ENCODE results near the gene ADK. TPM values are rescaled to one million over a fixed set of nuclear protein-coding genes. Genes with fewer than 3 reads are reported as not detected.

The ADK gene
- total and polyA plus RNA-seq, 2 of the 13 experiments (the other 11 are each of a cell fraction or from before 2014, with no cell fraction given): 48.6 to 79.1 TPM

DNA sequence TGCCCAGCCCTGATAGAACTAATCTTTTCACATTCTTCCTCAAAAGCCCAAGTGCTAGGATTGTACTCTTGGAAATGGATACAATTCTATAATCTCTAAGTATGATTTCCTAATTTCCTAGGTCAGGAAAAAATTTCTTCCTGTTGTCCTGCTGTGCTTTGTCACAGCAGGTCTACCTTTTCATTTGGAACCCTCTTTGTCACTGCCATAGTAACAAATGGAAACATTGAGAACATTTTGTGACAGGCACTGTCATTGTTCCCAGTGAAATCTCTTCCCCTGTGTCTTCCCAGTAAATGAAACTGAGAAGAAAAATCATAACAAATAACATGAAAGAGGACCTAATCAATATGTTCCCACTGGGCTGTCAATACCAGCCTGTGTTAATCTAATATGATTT is 524.5 kb downstream of the ADK start:
- Histone ChIP-seq H3K9me3 (ENCODE audit: low read length) (no peaks in the 10 kb centered on the region), H3K36me3 (replicated peaks in 1 of 2; ENCODE audit: control insufficient read depth in 1 of 2, insufficient read depth in 2 of 2, low read length in 2 of 2) (peaks cover 3 to 39% of the 10 kb centered on the region in 2 experiments; a peak in 4 of 5 replicates), H3K27me3 (ENCODE audit: control insufficient read depth in 1 of 2, insufficient read depth in 2 of 2, low read length in 2 of 2) (no peaks in the 10 kb centered on the region), H2AFZ (ENCODE audit: low read length) (no peak overlapping the region), H3K4me1 (ENCODE audit: insufficient read depth, low read length) (no peaks in the 10 kb centered on the region), H3K4me3 (replicated peaks in 1 of 3; ENCODE audit: insufficient read depth in 1 of 3, low read depth in 2 of 3, low read length in 3 of 3) (no peak overlapping the region), H3K4me2 (ENCODE audit: low read depth, low read length) (no peak overlapping the region), H4K20me1 (ENCODE audit: insufficient read depth, low read length) (no peaks in the 10 kb centered on the region), H3K27ac (ENCODE audit: extremely low read length, insufficient read depth, low read length) (no peak overlapping the region), H3K79me2 (ENCODE audit: insufficient read depth, low read length) (no peaks in the 10 kb centered on the region), H3K9ac (ENCODE audit: insufficient read depth, low read depth, low read length) (no peak overlapping the region)
- DNase-seq (ENCODE audit: low spot score) (no peak), FAIRE-seq (no peak), ATAC-seq (no peak)
- BruUV-seq (replicated peaks): no TSS peak
- in situ Hi-C loops (cut with HindIII; ENCODE audit: extremely low pct_ligation_motif_present, low pct_unique_long_range_greater_than_20kb) (no loop called here), intact Hi-C loops (cut with micrococcal nuclease; ENCODE audit: unreplicated experiment) (no loop called here)
- TF ChIP-seq ZNF367 (CRISPR knock-in tag; IDR thresholded peaks at IDR 0.05; ENCODE audit: borderline replicate concordance): no peak
- no peak for TF ChIP-seq CAMTA2 (CRISPR knock-in tag; IDR thresholded peaks at IDR 0.05; ENCODE audit: borderline replicate concordance)
- no peak for TF ChIP-seq MIXL1 (CRISPR knock-in tag; IDR thresholded peaks at IDR 0.05)
- TF ChIP-seq GABPA (IDR thresholded peaks at IDR 0.05; ENCODE audit: low read depth, low read length): no peak
- TF ChIP-seq GABPA (CRISPR knock-in tag; IDR thresholded peaks at IDR 0.05; ENCODE audit: low read depth): no peak
- TF ChIP-seq ZNF335 (CRISPR knock-in tag; IDR thresholded peaks at IDR 0.05): no peak
- TF ChIP-seq SMAD3 (CRISPR knock-in tag; IDR thresholded peaks at IDR 0.05): no peak
- TF ChIP-seq PAWR (CRISPR knock-in tag; IDR thresholded peaks at IDR 0.05; ENCODE audit: borderline replicate concordance): no peak
- TF ChIP-seq ZFP82 (CRISPR knock-in tag; IDR thresholded peaks at IDR 0.05; ENCODE audit: borderline replicate concordance): no peak
- no peak for TF ChIP-seq NONO (IDR thresholded peaks at IDR 0.05)
- no peak for TF ChIP-seq NONO (CRISPR knock-in tag; conservative IDR thresholded peaks at IDR 0.05)
- TF ChIP-seq, protein P1, sequence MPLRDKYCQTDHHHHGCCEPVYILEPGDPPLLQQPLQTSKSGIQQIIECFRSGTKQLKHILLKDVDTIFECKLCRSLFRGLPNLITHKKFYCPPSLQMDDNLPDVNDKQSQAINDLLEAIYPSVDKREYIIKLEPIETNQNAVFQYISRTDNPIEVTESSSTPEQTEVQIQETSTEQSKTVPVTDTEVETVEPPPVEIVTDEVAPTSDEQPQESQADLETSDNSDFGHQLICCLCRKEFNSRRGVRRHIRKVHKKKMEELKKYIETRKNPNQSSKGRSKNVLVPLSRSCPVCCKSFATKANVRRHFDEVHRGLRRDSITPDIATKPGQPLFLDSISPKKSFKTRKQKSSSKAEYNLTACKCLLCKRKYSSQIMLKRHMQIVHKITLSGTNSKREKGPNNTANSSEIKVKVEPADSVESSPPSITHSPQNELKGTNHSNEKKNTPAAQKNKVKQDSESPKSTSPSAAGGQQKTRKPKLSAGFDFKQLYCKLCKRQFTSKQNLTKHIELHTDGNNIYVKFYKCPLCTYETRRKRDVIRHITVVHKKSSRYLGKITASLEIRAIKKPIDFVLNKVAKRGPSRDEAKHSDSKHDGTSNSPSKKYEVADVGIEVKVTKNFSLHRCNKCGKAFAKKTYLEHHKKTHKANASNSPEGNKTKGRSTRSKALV (CRISPR knock-in tag; IDR thresholded peaks at IDR 0.05): no peak
- no peak for TF ChIP-seq ATF7 (IDR thresholded peaks at IDR 0.05)
- no peak for TF ChIP-seq ATF7 (CRISPR knock-in tag; IDR thresholded peaks at IDR 0.05)
- TF ChIP-seq GZF1 (CRISPR knock-in tag; IDR thresholded peaks at IDR 0.05): no peak
- TF ChIP-seq PBX2 (CRISPR knock-in tag; IDR thresholded peaks at IDR 0.05): no peak
- no peak for TF ChIP-seq CEBPG (CRISPR knock-in tag; IDR thresholded peaks at IDR 0.05)
- no peak for TF ChIP-seq THAP11 (CRISPR knock-in tag; IDR thresholded peaks at IDR 0.05)
- TF ChIP-seq TAF15 (IDR thresholded peaks at IDR 0.05; ENCODE audit: low read depth, low read length, poor library complexity, severe bottlenecking): no peak
- TF ChIP-seq ZNF296 (CRISPR knock-in tag; conservative IDR thresholded peaks at IDR 0.05): no peak
- no peak for TF ChIP-seq RARG (CRISPR knock-in tag; IDR thresholded peaks at IDR 0.05; ENCODE audit: low read depth)
- no peak for TF ChIP-seq HOXA5 (CRISPR knock-in tag; IDR thresholded peaks at IDR 0.05)
- no peak for TF ChIP-seq ZSCAN25 (CRISPR knock-in tag; IDR thresholded peaks at IDR 0.05)
- ChIA-PET POLR2A (no interaction called here), CTCF (ENCODE audit: low intra/inter-chr PET ratio, low total read pairs) (no interaction called here)
